Esophagus squamous epithelium (tissue), 4 donors: ENCODE measurements around the gene FBXW4.

Experiments used
- POLR2A ChIP-seq, 4 donors: fragments of 450-650 bp; IDR thresholded peaks; one replicate each; pipeline ENCODE4 v1.6.1; 2017; ENCODE audit warnings: antibody characterized with exemption in 4 of 4, mild to moderate bottlenecking in 4 of 4, moderate library complexity in 3 of 4
- TF ChIP-seq, protein P1 (sequence below), 6 experiments: fragments of 450-650 bp in 4 of 6; fragments of 200-600 bp in 2 of 6; sonication (generic) in 2 of 6; IDR thresholded peaks; one replicate each; pipeline ENCODE4 v1.5.1; 2016 to 2019; ENCODE audit warnings: antibody characterized with exemption in 6 of 6, mild to moderate bottlenecking in 4 of 6, moderate library complexity in 4 of 6

DNA sequence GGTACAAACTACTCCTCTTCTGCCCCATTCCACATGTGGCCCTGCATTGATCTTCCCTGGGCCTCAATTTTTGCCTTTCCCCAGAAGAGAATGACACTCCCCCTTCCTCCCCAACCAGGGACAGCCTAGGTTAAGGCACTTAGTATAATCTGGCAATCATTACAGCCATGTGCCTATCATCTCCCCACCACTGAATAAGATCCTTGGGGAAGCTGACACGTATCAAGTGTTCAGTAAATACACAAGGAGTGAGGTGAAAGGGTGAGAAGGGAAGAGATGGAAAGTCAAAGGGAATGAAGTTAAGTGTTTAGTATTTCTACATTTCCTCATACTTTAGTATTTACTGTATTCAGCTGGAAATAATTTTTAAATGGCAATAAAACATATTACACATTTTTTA is 31.9 kb downstream of the FBXW4 start:
- TF ChIP-seq, protein P1, sequence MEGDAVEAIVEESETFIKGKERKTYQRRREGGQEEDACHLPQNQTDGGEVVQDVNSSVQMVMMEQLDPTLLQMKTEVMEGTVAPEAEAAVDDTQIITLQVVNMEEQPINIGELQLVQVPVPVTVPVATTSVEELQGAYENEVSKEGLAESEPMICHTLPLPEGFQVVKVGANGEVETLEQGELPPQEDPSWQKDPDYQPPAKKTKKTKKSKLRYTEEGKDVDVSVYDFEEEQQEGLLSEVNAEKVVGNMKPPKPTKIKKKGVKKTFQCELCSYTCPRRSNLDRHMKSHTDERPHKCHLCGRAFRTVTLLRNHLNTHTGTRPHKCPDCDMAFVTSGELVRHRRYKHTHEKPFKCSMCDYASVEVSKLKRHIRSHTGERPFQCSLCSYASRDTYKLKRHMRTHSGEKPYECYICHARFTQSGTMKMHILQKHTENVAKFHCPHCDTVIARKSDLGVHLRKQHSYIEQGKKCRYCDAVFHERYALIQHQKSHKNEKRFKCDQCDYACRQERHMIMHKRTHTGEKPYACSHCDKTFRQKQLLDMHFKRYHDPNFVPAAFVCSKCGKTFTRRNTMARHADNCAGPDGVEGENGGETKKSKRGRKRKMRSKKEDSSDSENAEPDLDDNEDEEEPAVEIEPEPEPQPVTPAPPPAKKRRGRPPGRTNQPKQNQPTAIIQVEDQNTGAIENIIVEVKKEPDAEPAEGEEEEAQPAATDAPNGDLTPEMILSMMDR (IDR thresholded peaks at IDR 0.05): no peak
- TF ChIP-seq POLR2A (IDR thresholded peaks at IDR 0.05): no peak
